ENCODE data around the gene CTNNA2.

The CTNNA2 gene

DNA sequence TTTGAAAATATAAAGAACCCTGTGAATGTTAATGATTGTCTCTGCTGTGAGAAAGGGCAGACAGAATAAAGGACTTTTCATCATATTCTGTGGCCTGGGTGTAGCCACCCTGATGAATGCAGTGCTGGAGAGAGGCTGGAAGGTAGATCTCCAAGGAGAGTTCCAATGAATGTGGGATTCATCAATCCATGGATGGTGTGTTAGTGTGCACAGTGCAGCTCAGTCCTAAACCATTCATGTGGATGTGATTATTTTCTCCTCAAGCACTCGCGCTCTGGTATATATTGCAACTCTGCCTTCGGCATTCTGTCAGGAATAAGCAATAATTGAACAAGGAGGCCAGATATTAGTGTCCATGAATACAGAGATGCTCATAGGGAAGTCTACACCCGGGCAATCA is 744.6 kb downstream of the CTNNA2 start:
- TF ChIP-seq, protein P1, sequence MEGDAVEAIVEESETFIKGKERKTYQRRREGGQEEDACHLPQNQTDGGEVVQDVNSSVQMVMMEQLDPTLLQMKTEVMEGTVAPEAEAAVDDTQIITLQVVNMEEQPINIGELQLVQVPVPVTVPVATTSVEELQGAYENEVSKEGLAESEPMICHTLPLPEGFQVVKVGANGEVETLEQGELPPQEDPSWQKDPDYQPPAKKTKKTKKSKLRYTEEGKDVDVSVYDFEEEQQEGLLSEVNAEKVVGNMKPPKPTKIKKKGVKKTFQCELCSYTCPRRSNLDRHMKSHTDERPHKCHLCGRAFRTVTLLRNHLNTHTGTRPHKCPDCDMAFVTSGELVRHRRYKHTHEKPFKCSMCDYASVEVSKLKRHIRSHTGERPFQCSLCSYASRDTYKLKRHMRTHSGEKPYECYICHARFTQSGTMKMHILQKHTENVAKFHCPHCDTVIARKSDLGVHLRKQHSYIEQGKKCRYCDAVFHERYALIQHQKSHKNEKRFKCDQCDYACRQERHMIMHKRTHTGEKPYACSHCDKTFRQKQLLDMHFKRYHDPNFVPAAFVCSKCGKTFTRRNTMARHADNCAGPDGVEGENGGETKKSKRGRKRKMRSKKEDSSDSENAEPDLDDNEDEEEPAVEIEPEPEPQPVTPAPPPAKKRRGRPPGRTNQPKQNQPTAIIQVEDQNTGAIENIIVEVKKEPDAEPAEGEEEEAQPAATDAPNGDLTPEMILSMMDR (IDR thresholded peaks at IDR 0.05; ENCODE audit: low read depth, low read length) = no peak
- DNase-seq (ENCODE audit: extremely low read depth, low read depth) = no peak

DNA sequence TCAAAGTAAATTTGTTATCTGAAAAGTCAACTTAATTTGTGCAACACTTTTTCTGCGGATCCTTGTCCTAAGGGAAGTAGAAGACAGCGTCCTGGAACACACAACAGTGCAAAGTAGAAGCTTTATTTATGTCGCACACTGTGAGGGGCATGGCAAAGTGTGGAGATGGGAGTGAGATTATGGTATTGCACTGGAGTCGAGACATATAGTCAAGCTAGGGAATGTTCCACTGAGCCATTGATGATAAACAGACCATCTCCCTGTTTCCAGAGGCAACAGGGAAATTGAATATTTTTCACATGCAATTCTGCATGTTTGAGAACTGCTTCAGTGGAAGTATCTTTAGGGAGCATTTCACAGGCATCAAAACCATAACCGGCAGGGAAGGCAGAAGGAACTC is 745.5 kb downstream of the CTNNA2 start:
- DNase-seq (ENCODE audit: extremely low read depth, low read depth) = no peak
- TF ChIP-seq, protein P1 (IDR thresholded peaks at IDR 0.05; ENCODE audit: low read depth, low read length) = no peak

DNA sequence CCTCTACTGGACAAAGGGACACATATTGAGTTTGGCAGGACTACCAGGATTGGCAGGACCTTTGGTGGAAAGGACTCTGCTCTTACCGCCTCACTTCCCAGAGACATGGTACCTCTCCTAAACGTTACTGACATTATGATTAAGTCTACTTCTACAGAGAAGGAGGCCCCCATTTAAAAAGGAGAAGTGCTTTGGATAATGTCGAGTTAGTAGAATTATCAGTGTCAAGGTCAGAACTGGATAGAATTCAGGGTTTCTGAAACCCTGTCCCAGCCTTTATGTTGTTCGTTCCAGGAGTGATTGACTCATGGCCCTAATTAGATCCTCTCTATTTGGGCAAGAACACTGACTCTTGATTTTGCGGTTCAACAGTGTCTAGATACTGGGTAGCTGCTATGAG is 745.9 kb downstream of the CTNNA2 start:
- DNase-seq (ENCODE audit: extremely low read depth, low read depth) = no peak
- TF ChIP-seq, protein P1 (IDR thresholded peaks at IDR 0.05; ENCODE audit: low read depth, low read length) = no peak

DNA sequence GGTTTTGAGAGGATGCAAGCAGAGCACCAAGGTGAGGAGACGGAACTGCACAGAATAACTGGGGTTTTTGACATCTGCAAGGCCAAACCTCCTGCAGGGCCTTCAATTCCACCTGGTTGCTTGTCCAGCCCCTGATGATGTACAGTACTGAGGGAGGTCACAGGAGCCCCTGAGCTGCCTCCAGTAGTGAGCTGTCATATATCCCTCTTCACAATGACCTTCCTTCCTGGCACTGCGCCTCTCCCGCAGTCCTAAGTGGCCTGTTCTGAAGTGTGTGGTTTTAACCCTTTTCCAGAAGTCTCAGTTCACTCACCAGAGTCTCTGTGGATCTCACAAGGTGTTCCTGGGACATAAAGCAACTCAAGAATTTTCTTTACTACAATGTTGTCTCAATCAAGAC is 746.4 kb downstream of the CTNNA2 start:
- DNase-seq (ENCODE audit: extremely low read depth, low read depth) = no peak
- TF ChIP-seq, protein P1 (IDR thresholded peaks at IDR 0.05; ENCODE audit: low read depth, low read length) = no peak

DNA sequence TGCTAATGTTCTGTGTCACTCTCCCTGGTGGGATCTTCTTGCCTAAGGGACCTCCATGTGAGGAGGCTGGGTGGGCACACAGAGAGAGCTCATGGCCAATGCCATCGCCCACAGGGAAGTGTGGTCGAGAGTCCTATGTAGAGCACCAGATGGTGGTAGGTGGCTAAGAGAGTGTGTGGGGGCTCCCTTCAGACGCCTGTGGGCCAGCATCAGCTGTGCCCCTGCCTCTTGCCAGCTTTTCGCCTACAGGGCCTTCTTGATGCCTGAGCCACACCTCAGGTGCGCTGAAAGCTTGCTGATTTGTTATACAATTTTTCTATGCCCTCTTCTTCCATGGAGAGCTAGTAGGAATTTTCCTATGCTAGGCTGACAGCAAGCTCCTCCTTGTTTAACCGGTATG is 753.4 kb downstream of the CTNNA2 start:
- DNase-seq (ENCODE audit: extremely low read depth, low read depth) = no peak
- TF ChIP-seq, protein P1 (IDR thresholded peaks at IDR 0.05; ENCODE audit: low read depth, low read length) = no peak

DNA sequence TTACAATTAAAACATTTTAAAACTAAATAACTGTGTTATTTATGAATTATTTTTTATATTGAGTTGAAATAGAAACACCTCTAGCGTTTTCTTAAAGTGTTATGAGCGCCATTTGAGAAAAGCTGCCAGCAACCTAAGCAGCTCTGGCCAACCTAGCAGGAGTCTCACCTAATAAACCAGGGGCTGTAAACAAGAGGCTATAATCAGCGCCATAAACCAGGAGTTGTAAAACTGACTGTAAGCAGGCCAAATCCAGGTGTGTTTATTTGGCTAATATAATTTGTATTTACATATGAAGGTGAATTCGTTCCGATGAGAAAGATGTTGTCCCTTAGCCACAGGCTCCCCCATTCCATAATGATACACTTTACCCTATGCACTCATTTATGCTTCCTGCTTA is 757.0 kb downstream of the CTNNA2 start:
- DNase-seq (ENCODE audit: extremely low read depth, low read depth) = no peak
- TF ChIP-seq, protein P1 (IDR thresholded peaks at IDR 0.05; ENCODE audit: low read depth, low read length) = no peak

DNA sequence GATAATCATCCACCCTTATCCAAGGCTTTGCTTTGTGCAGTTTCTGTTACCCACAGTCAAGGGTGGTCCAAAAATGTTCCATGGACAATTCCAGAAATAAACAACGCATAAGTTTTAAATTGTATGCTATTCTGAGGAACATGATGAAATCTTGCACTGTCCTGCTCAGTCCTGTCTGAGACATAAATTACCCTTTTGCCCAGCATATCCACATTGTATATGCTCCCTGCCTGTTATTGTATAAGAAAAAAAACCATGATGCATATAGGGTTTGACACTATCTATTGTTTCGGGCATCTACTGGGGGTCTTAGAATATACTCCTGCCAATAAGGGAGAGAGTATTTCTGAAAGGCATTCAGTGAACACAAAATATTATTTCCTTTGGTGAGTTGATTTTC is 767.7 kb downstream of the CTNNA2 start:
- no peak for DNase-seq (ENCODE audit: extremely low read depth, low read depth)
- TF ChIP-seq, protein P1 (IDR thresholded peaks at IDR 0.05; ENCODE audit: low read depth, low read length) = no peak
